ENCODE measurements around the gene CHST5.
"Not testable (repeated sequence)": the region's sequence is repeated elsewhere in the genome, so short reads cannot be mapped to it uniquely, and the experiment has no call there.

Gene CHST5

DNA sequence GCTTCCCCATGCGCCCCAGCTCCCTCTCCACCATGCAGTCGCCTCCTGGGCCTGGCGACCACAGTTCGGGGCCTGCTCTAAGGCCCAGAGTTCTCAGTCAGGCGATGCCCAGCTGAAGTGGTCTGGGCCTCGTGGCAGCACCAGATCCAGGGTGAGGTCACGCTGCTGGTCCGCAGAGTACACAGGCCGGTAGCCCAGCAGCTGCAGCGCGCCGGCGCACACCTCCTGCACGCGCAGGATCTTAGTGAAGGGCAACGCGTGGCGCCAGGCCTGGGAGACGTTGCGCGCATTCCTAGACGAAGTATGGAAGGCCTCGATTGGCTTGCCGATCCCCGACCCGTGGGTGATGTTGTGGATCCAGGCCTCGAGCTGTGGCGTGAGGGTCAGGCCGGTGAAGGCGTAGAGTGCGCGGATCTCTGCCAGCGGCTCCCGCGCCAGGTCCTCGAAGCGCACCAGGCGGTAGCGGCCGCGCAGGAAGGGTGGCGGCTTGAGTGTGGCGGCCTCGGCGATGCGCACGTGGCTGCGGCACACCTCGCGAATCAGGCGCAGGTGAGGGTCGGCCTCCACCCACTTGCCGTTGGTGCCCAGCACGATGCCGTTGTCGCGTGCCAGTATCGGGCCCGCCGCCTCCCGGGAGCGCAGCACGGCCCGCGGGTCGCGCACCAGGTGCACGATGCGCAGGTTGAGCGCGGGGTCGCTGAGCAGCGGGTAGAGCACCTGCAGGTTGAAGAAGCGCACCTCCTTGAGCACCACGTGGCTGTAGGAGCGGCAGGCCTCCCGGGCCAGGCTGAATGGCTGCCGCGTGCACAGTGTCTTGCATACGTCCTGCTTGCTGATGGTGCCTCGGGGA is 6.6 kb downstream of the CHST5 start:
- H3K4me3 ChIP-seq: no peak overlapping the region
- peaks cover 0 to 9% (median 0%) of the 10 kb centered on the region in 11 experiments; a peak in 1 of 22 replicates for H4K20me1 ChIP-seq
- peaks cover 3 to 14% (median 4%) of the 10 kb centered on the region in 10 experiments; a peak in 17 of 20 replicates for H3K4me1 ChIP-seq
- H3K9me3 ChIP-seq (replicated peaks in 1 of 11): peaks cover 0 to 20% (median 8%) of the 10 kb centered on the region in 11 experiments; a peak in 6 of 22 replicates
- no peak for TF ChIP-seq Cebpa-rat (IDR thresholded peaks at IDR 0.05)
- H3K4me2 ChIP-seq: no peak overlapping the region
- no peak overlapping the region for H3K9ac ChIP-seq
- peaks cover 0 to 5% (median 0%) of the 10 kb centered on the region in 11 experiments; a peak in 1 of 22 replicates for H3K36me3 ChIP-seq
- no peaks in the 10 kb centered on the region for H3K27me3 ChIP-seq
- H3K27ac ChIP-seq: no peak overlapping the region

DNA sequence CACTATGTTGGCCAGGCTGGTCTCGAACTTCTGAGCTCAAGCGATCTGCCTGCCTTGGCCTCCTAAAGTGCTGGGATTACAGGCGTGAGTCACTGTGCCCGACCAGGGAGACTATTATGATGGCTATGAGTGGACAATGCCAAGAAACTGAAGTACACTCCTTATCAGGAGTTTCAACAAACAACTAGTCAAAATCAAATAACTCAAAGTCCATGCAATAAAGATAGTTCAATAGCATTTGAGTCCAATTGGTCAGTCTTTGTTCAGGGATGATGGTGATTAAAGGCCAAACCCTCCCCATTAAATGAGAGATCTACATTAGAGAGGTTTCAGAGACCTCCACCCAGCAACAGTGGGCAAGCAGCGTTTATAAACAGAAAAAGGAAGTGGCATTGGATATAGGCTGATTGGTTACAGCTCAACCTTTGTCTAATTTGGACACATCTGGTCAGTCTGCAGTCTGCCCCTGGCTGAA is 8.0 kb downstream of the CHST5 start:
- Histone ChIP-seq H3K4me3 (no peak overlapping the region), H3K36me3 (peaks cover 0 to 5% (median 0%) of the 10 kb centered on the region in 11 experiments; a peak in 1 of 22 replicates), H3K4me2 (peak overlapping the region in 3 of 11 experiments; percentile 10 to 45 (median 15); a peak in 3 of 22 replicates), H3K27ac (0 out of 22 replicates have a peak overlapping the region, but pooled peaks of 1 of the 11 experiments have one; percentile 5), H3K9ac (no peak overlapping the region), H3K9me3 (replicated peaks in 1 of 11) (peaks cover 0 to 20% (median 8%) of the 10 kb centered on the region in 11 experiments; a peak in 6 of 22 replicates), H3K4me1 (peaks cover 0 to 11% (median 2%) of the 10 kb centered on the region in 10 experiments; a peak in 5 of 20 replicates), H3K27me3 (no peaks in the 10 kb centered on the region), H4K20me1 (peaks cover 0 to 9% (median 0%) of the 10 kb centered on the region in 11 experiments; a peak in 1 of 22 replicates)
- no peak for TF ChIP-seq Cebpa-rat (IDR thresholded peaks at IDR 0.05)

DNA sequence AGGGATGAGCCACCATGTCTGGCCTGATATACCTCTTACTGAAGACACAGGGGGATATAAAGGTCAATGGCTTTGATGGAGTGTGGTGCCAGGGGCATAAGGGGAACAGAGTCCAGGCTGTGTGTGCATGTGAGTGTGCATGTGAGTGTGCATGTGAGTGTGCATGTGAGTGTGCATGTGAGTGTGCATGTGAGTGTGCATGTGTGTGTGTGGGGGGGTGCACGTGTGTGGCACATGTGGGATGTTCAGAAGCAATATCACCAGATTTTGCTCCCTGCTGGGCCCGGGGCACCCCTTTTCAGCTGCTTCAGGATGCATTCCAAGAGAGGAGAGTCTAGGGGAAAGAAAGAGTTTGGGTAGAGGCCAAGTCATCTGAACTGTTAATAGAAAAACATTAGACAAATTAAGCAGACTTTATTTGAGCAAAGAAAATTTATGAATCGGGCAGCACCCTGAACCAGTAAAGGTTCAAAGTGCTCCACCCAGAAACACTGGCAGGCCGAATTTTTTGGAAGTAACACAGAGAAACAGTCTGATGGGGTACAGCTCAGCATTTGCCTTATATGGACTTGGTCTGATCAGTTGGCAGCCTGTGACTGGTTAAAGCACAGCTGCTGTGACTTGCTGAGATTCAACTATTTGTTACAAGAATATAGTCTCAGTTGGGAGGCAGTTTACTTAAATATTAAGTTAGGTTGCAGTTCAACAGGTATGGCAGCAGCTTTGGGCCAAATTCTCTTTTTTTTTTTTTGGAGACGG is 9.7 kb downstream of the CHST5 start:
- H3K27ac ChIP-seq: no peak overlapping the region
- no peaks in the 10 kb centered on the region for H4K20me1 ChIP-seq
- peaks cover 0 to 5% (median 0%) of the 10 kb centered on the region in 11 experiments; a peak in 1 of 22 replicates for H3K36me3 ChIP-seq
- peaks cover 0 to 20% (median 8%) of the 10 kb centered on the region in 11 experiments; a peak in 6 of 22 replicates for H3K9me3 ChIP-seq (replicated peaks in 1 of 11)
- H3K4me3 ChIP-seq: no peak overlapping the region
- no peak for TF ChIP-seq Cebpa-rat (IDR thresholded peaks at IDR 0.05)
- no peaks in the 10 kb centered on the region for H3K27me3 ChIP-seq
- H3K4me2 ChIP-seq: no peak overlapping the region
- H3K9ac ChIP-seq: no peak overlapping the region
- H3K4me1 ChIP-seq: peaks cover 0 to 11% (median 4%) of the 10 kb centered on the region in 10 experiments; a peak in 5 of 20 replicates

DNA sequence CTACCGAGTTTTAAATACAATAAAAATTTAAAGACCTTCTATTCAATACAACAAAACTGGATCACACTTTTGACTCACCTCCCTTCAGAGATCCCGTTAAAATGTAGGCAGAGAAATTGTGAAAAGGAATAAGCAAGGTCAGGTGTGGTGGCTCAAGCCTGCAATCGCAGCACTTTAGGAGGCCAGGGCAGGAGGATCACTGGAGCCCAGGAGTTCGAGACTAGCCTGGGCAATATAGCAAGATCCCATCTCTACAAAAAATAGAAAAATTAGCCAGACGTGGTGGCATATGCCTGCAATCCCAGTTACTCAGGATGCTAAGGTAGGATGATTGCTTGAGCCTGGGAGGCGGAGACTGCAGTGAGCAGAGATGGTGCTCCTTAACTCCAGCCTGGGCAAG is 16.7 kb downstream of the CHST5 start:
- TF ChIP-seq Cebpa-rat (IDR thresholded peaks at IDR 0.05): no peak
- Histone ChIP-seq H3K27me3 (no peaks in the 10 kb centered on the region), H3K9ac (no peak overlapping the region), H3K4me2 (no peak overlapping the region), H3K27ac (no peak overlapping the region), H4K20me1 (no peaks in the 10 kb centered on the region), H3K9me3 (replicated peaks in 1 of 11) (peaks cover 0 to 6% (median 0%) of the 10 kb centered on the region in 11 experiments; a peak in 2 of 22 replicates), H3K4me3 (no peak overlapping the region), H3K36me3 (0 out of 22 replicates have a peak, but pooled peaks cover 0 to 4% (median 0%) of the 10 kb centered on the region in 11 experiments), H3K4me1 (peaks cover 6 to 18% (median 10%) of the 10 kb centered on the region in 10 experiments; a peak in 16 of 20 replicates)

DNA sequence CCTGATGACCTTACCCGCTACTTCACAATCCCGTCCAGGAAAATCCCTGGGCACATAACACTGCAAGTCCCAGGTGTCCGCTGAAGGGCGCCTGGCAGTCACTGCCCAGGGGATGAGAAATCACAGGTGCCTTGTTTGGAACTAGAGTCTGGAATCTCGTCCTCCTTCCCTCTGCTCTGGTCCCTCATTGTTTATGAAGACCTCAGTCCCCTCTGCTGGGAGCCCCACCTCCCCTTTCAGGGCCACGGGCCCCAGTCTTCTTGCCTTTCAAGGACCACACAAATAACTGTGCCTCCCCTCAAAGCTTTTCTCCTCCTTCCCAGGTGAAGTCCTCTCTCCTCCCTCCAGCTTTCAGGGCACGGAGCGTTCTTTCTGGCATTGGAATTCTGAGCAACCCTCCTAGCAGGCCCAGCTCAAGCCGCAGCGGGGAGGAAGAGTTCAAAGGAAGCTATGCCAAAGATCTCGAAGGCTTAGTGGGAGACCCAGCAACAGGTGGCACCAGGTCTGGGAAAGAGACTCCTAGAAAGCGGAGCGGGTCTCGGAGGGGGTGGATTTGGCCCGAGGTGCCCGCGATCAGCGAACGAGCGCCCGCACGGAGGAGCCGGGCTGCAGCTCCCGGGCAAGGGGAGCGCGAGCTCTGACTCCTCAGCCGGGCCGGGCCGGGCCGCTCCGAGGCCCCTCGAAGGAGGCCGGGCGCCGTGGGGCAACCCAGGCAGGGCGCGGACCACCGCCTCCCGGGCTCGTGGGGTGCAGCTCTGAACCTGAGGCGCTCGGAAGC is 19.5 kb downstream of the CHST5 start:
- H3K9me3 ChIP-seq (replicated peaks in 1 of 11): peaks cover 0 to 12% (median 5%) of the 10 kb centered on the region in 11 experiments; a peak in 5 of 22 replicates
- H3K4me3 ChIP-seq: peak overlapping the region; percentile 76 to 97 (median 88)
- H3K27ac ChIP-seq: peak overlapping the region; percentile 75 to 92 (median 84)

DNA sequence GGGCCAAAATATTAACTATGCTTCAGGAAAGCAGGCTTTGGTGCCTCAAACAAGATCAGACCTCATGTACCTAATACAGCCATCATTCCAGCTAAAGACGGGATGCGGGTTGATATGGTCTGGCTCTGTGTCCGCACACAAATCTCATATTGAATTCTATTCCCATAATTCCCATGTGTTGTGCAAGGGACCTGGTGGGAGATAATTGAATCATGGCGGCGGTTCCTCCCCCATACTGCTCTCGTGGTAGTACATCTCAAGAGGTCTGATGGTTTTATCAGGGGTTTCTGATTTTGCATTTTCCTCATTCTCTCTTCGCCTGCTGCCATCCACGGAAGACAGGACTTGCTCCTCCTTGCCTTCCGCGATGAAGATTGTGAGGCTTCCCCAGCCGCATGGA is 21.6 kb downstream of the CHST5 start:
- Histone ChIP-seq H3K9me3 (replicated peaks in 1 of 11) (peaks cover 0 to 24% (median 6%) of the 10 kb centered on the region in 11 experiments; a peak in 10 of 22 replicates), H4K20me1 (no peaks in the 10 kb centered on the region), H3K4me2 (no peak overlapping the region), H3K27me3 (no peaks in the 10 kb centered on the region), H3K9ac (no peak overlapping the region), H3K27ac (no peak overlapping the region), H3K4me1 (peaks cover 10 to 27% (median 19%) of the 10 kb centered on the region in 10 experiments; a peak in 19 of 20 replicates), H3K4me3 (no peak overlapping the region), H3K36me3 (peaks cover 0 to 5% (median 0%) of the 10 kb centered on the region in 11 experiments; a peak in 1 of 22 replicates)
- TF ChIP-seq Cebpa-rat (IDR thresholded peaks at IDR 0.05): no peak

More for the DNA sequence above, 19.5 kb downstream of the CHST5 start:
- Histone ChIP-seq H3K4me1 (peaks cover 6 to 22% (median 17%) of the 10 kb centered on the region in 10 experiments; a peak in 18 of 20 replicates), H3K4me2 (peak overlapping the region; percentile 83 to 98 (median 96)), H3K9ac (peak overlapping the region; percentile 80 to 96 (median 89))
- H3K36me3 ChIP-seq, H3K27me3 ChIP-seq, H4K20me1 ChIP-seq: not testable (repeated sequence)

DNA sequence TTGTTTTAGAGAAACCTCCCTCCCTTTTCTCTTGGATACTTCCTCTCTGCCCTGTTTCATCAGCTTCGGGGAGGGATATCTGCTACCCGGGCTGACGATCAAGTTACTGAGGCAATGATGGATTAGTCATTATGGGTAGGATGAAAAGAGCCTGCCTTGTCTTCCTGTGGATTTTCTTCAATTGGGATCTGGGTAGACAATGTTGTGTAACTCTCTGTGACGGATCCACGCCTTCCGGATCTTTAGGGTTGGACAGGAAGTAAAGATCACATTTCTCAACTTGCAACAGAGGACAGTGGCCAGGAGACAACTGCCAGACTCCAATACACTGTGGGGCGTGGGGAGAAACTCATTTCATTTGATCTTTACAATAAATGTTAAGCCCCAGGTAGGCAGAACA is 29.3 kb downstream of the CHST5 start:
- TF ChIP-seq Cebpa-rat (IDR thresholded peaks at IDR 0.05): peak in 5 of 11 experiments; percentile 42 to 75 (median 69); a peak in 8 of 22 replicates
- H3K27me3 ChIP-seq: no peaks in the 10 kb centered on the region
- peaks cover 0 to 69% (median 40%) of the 10 kb centered on the region in 11 experiments; a peak in 16 of 22 replicates for H3K9me3 ChIP-seq (replicated peaks in 1 of 11)
- peaks cover 0 to 16% (median 0%) of the 10 kb centered on the region in 11 experiments; a peak in 2 of 22 replicates for H3K36me3 ChIP-seq
- H3K9ac ChIP-seq: peak overlapping the region in 4 of 11 experiments; percentile 3 to 48 (median 26); a peak in 6 of 22 replicates
- peak overlapping the region; percentile 38 to 77 (median 58); a peak in 20 of 22 replicates for H3K4me2 ChIP-seq
- peaks cover 30 to 68% (median 54%) of the 10 kb centered on the region in 10 experiments for H3K4me1 ChIP-seq
- peak overlapping the region in 5 of 10 experiments; percentile 4 to 26 (median 7); a peak in 5 of 20 replicates for H3K4me3 ChIP-seq
- no peaks in the 10 kb centered on the region for H4K20me1 ChIP-seq
- peak overlapping the region in 10 of 11 experiments; percentile 51 to 76 (median 58); a peak in 20 of 22 replicates for H3K27ac ChIP-seq

Data from BLaER1 treated with 17β-estradiol and CSF1 and Interleukin-3, amounts not matched to agents 10 nM and 100 nM (cell line).